Measurements from ENCODE around the gene SCAMP3. TPM values are rescaled to one million over a fixed set of nuclear protein-coding genes. Genes with fewer than 3 reads are reported as not detected.

Gene SCAMP3
- total and polyA plus RNA-seq, 2 of the 4 experiments (the other 2 are of a cell fraction) = 30.5 to 118 TPM

- no peak for DNase-seq
- CTCF ChIA-PET = interaction anchor here (0.5 kb wide), 1 partner anchor 66 kb away, joined by 4 read pairs; no protein-coding TSS in a partner anchor
- no peak for ATAC-seq (ENCODE audit: low read depth)
- Histone ChIP-seq H3K9ac (ENCODE audit: low read depth, low read length) (no peak overlapping the region), H3K4me1 (ENCODE audit: control insufficient read depth, insufficient read depth, low read length) (peaks cover 6% of the 10 kb centered on the region; the same call in 1 of the 2 replicates), H2BK15ac (ENCODE audit: low read depth, low read length) (peak overlapping the region; percentile 44; the same call in 1 of the 3 replicates), H3K27ac (ENCODE audit: insufficient read depth, low read length) (no peak overlapping the region), H3K9me1 (ENCODE audit: insufficient read depth, low read length) (peaks cover 6% of the 10 kb centered on the region), H4K5ac (ENCODE audit: low read depth, low read length) (peak overlapping the region; percentile 28), H3K9me3 (ENCODE audit: control insufficient read depth, insufficient read depth, low read length) (no peaks in the 10 kb centered on the region), H4K8ac (ENCODE audit: low read depth in 2 of 2, low read length in 2 of 2) (peak overlapping the region; percentile 23 to 94; a peak in 2 of 4 replicates), H3K56ac (ENCODE audit: extremely low read depth, insufficient read depth, low read length) (no peak overlapping the region), H2BK120ac (ENCODE audit: low read depth, low read length) (no peak overlapping the region), H2AK9ac (replicated peaks; ENCODE audit: low read depth, low read length, poor library complexity) (peak overlapping the region; percentile 84), H3K14ac (replicated peaks; ENCODE audit: low read depth, low read length) (0 out of 2 replicates have a peak overlapping the region, but pooled peaks have one; percentile 3), H2AFZ (replicated peaks; ENCODE audit: low read length, poor library complexity) (no peak overlapping the region), H2BK20ac (ENCODE audit: low read depth, low read length) (0 out of 2 replicates have a peak overlapping the region, but pooled peaks have one; percentile 64), H3K36me3 (ENCODE audit: control insufficient read depth, insufficient read depth, low read length) (peaks cover 14% of the 10 kb centered on the region), H3K27me3 (ENCODE audit: control insufficient read depth, insufficient read depth, low read length) (no peaks in the 10 kb centered on the region), H4K91ac (ENCODE audit: insufficient read depth, low read depth, low read length) (peak overlapping the region; percentile 8; the same call in 1 of the 2 replicates), H4K20me1 (ENCODE audit: insufficient read depth, low read length) (no peaks in the 10 kb centered on the region), H3K79me1 (ENCODE audit: low read depth in 1 of 2, low read length in 2 of 2) (peaks cover 4 to 37% of the 10 kb centered on the region in 2 experiments; a peak in 3 of 4 replicates), H3K4me3 (ENCODE audit: insufficient read depth, low read depth, low read length) (no peak overlapping the region), H3K4me2 (ENCODE audit: low read depth, low read length) (no peak overlapping the region), H2AK5ac (ENCODE audit: low read depth, low read length) (peak overlapping the region; percentile 46; the same call in 1 of the 2 replicates), H3K18ac (ENCODE audit: low read depth, low read length) (no peak overlapping the region), H3K4ac (ENCODE audit: low read depth, low read length) (peak overlapping the region; percentile 5), H2BK5ac (ENCODE audit: low read depth, low read length, poor library complexity, severe bottlenecking) (no peak overlapping the region), H3K23ac (ENCODE audit: low read depth, low read length) (0 out of 2 replicates have a peak overlapping the region, but pooled peaks have one; percentile 8)
- no CpG with 5 or more reads among the region's 4 CpGs for WGBS, 2 experiments (ENCODE audit: extremely low coverage in 2 of 2, insufficient read length in 1 of 2)
- in situ Hi-C loops (cut with MboI; ENCODE audit: low sequenced_read_pairs) (no loop called here), intact Hi-C loops (cut with micrococcal nuclease) (loop anchor here (1.0 kb wide), 1 partner anchor 34 kb away; the partner anchor contains the start of gene MTX1), dilution Hi-C loops (cut with HindIII; ENCODE audit: low sequenced_read_pairs, unreplicated experiment) (no loop called here)
- POLR2A ChIA-PET (ENCODE audit: unreplicated experiment) = no interaction called here
- BruUV-seq (replicated peaks) = no TSS peak
- TF ChIP-seq FOS (IDR thresholded peaks at IDR 0.05; ENCODE audit: low read depth, low read length) (no peak), CEBPB (IDR thresholded peaks at IDR 0.05; ENCODE audit: low read depth, low read length) (no peak), CTCF (conservative IDR thresholded peaks at IDR 0.05; ENCODE audit: low read depth, low read length) (no peak), RCOR1 (IDR thresholded peaks at IDR 0.05; ENCODE audit: insufficient replicate concordance, low read length) (no peak), MXI1 (IDR thresholded peaks at IDR 0.05; ENCODE audit: borderline replicate concordance, low read depth, low read length) (no peak), NFE2L2 (IDR thresholded peaks at IDR 0.05; ENCODE audit: low read depth, low read length) (no peak)
Observed at GRCh38 chr1:155241841-155242264, 20.3 kb downstream of the SCAMP3 start.
